IMR-90 (cell line): ENCODE data around the gene LILRA6. TPM values are rescaled to one million over a fixed set of nuclear protein-coding genes. Genes with fewer than 3 reads are reported as not detected.

Source experiments
- ATAC-seq: fragments of 200-7000 bp; cut with Tn5 transposase; 2 replicates; pipeline ENCODE4 v1.9.1; 2020; ENCODE audit warnings: low read depth, mild to moderate bottlenecking, moderate library complexity
- BruUV-seq: library from RNA; stranded (reverse); fragments of 400-500 nt; replicated peaks from 2 replicates; lab custom pipeline; 2021; lab: Mats Ljungman, UMichigan
- CTCF ChIA-PET: fragments of 300-600 bp; formaldehyde crosslinking; extraction: SDS; loops from one replicate; lab custom pipeline; 2021; ENCODE audit warnings: antibody characterized with exemption; lab: Yijun Ruan, JAX
- POLR2A ChIA-PET: fragments of 300-600 bp; sonication (Branson Sonifier 250); formaldehyde crosslinking; loops from one replicate; lab custom pipeline; 2022; ENCODE audit warnings: antibody characterized with exemption; ENCODE audit not compliant: unreplicated experiment; lab: Charles Lee
- DNase-seq: peaks from one replicate; pipeline ENCODE4 v3.0.0; 2013
- H2AFZ ChIP-seq: replicated peaks from 2 replicates; pipeline ENCODE3; 2013; ENCODE audit warnings: low read length, mild to moderate bottlenecking; ENCODE audit not compliant: poor library complexity
- H2AK5ac ChIP-seq: 2 replicates; pipeline ENCODE4 v1.6.1; 2013; ENCODE audit warnings: low read depth, low read length, inconsistent platforms
- H2AK9ac ChIP-seq: replicated peaks from 2 replicates; pipeline ENCODE3; 2013; ENCODE audit warnings: mild to moderate bottlenecking, low read depth, low read length, moderate library complexity; ENCODE audit not compliant: poor library complexity
- H2BK120ac ChIP-seq: 2 replicates; pipeline ENCODE4 v1.6.1; 2013; ENCODE audit warnings: low read depth, low read length, inconsistent platforms
- H2BK15ac ChIP-seq: 3 replicates; pipeline ENCODE4 v1.6.1; 2013; ENCODE audit warnings: low read depth, low read length, inconsistent platforms
- H2BK20ac ChIP-seq: 2 replicates; pipeline ENCODE4 v1.6.1; 2013; ENCODE audit warnings: low read depth, mild to moderate bottlenecking, inconsistent platforms, low read length, moderate library complexity
- H2BK5ac ChIP-seq: 2 replicates; pipeline ENCODE4 v1.6.1; 2013; ENCODE audit warnings: mild to moderate bottlenecking, low read depth, low read length, inconsistent platforms; ENCODE audit not compliant: poor library complexity, severe bottlenecking
- H3K14ac ChIP-seq: replicated peaks from 2 replicates; pipeline ENCODE4 v1.6.1; 2013; ENCODE audit warnings: low read depth, low read length, inconsistent platforms
- H3K18ac ChIP-seq: 2 replicates; pipeline ENCODE4 v1.6.1; 2013; ENCODE audit warnings: low read depth, low read length, control low read depth
- H3K23ac ChIP-seq: 2 replicates; pipeline ENCODE4 v1.6.1; 2013; ENCODE audit warnings: low read depth, low read length, inconsistent platforms
- H3K27ac ChIP-seq: 2 replicates; pipeline ENCODE4 v1.5.1; 2013; ENCODE audit warnings: mild to moderate bottlenecking, control low read depth, low read length; ENCODE audit not compliant: insufficient read depth
- H3K27me3 ChIP-seq: 2 replicates; pipeline ENCODE4 v1.6.1; 2013; ENCODE audit warnings: low read length; ENCODE audit not compliant: control insufficient read depth, insufficient read depth
- H3K36me3 ChIP-seq: 2 replicates; pipeline ENCODE4 v1.6.1; 2013; ENCODE audit warnings: low read length, mixed read lengths; ENCODE audit not compliant: control insufficient read depth, insufficient read depth
- H3K4ac ChIP-seq: 2 replicates; pipeline ENCODE4 v1.6.1; 2013; ENCODE audit warnings: low read depth, low read length, inconsistent platforms
- H3K4me1 ChIP-seq: 2 replicates; pipeline ENCODE4 v1.6.1; 2013; ENCODE audit warnings: low read length, mixed read lengths; ENCODE audit not compliant: control insufficient read depth, insufficient read depth
- H3K4me2 ChIP-seq: 2 replicates; pipeline ENCODE4 v1.6.1; 2013; ENCODE audit warnings: low read depth, mild to moderate bottlenecking, control low read depth, low read length, moderate library complexity
- H3K4me3 ChIP-seq: 2 replicates; pipeline ENCODE4 v1.5.1; 2013; ENCODE audit warnings: low read depth, mild to moderate bottlenecking, control low read depth, low read length, moderate library complexity; ENCODE audit not compliant: insufficient read depth
- H3K56ac ChIP-seq: 2 replicates; pipeline ENCODE4 v1.6.1; 2013; ENCODE audit warnings: low read length, inconsistent platforms; ENCODE audit not compliant: insufficient read depth; ENCODE audit errors: extremely low read depth
- H3K79me1 ChIP-seq, 2 experiments: 2 replicates each; pipeline ENCODE4 v1.6.1; 2013; ENCODE audit warnings: low read length in 2 of 2, inconsistent platforms in 1 of 2, low read depth in 1 of 2
- H3K9ac ChIP-seq: 2 replicates; pipeline ENCODE4 v1.6.1; 2013; ENCODE audit warnings: low read depth, low read length, control low read depth
- H3K9me1 ChIP-seq: 2 replicates; pipeline ENCODE4 v1.6.1; 2013; ENCODE audit warnings: low read length, inconsistent platforms; ENCODE audit not compliant: insufficient read depth
- H3K9me3 ChIP-seq: 2 replicates; pipeline ENCODE4 v1.6.1; 2013; ENCODE audit warnings: low read length; ENCODE audit not compliant: control insufficient read depth, insufficient read depth
- H4K20me1 ChIP-seq: 2 replicates; pipeline ENCODE4 v1.6.1; 2013; ENCODE audit warnings: low read length, inconsistent platforms; ENCODE audit not compliant: insufficient read depth
- H4K5ac ChIP-seq: 2 replicates; pipeline ENCODE4 v1.6.1; 2013; ENCODE audit warnings: mild to moderate bottlenecking, low read depth, low read length, control low read depth
- H4K8ac ChIP-seq, 2 experiments: 2 replicates each; pipeline ENCODE4 v1.6.1; 2013; ENCODE audit warnings: low read depth in 2 of 2, low read length in 2 of 2, control low read depth in 1 of 2, inconsistent platforms in 1 of 2
- H4K91ac ChIP-seq: 2 replicates; pipeline ENCODE4 v1.6.1; 2013; ENCODE audit warnings: low read depth, low read length, inconsistent platforms; ENCODE audit not compliant: insufficient read depth
- BHLHE40 ChIP-seq: fragments of 150-350 bp; IDR thresholded peaks from 2 replicates; pipeline ENCODE4 v1.6.1; 2016; ENCODE audit warnings: mild to moderate bottlenecking, low read depth, low read length
- CEBPB ChIP-seq: IDR thresholded peaks from 2 replicates; pipeline ENCODE4 v1.6.1; 2012; ENCODE audit warnings: low read depth, low read length, improper control_type of control experiment
- CHD1 ChIP-seq: IDR thresholded peaks from 2 replicates; pipeline ENCODE4 v1.6.1; 2012; ENCODE audit warnings: low read depth, low read length, improper control_type of control experiment
- FOS ChIP-seq: fragments of 150-350 bp; IDR thresholded peaks from 2 replicates; pipeline ENCODE4 v1.6.1; 2016; ENCODE audit warnings: low read depth, low read length
- MAZ ChIP-seq: IDR thresholded peaks from 2 replicates; pipeline ENCODE4 v1.6.1; 2012; ENCODE audit warnings: low read depth, mild to moderate bottlenecking, low read length, improper control_type of control experiment, moderate library complexity, borderline replicate concordance
- RAD21 ChIP-seq: IDR thresholded peaks from 2 replicates; pipeline ENCODE4 v1.6.1; 2012; ENCODE audit warnings: low read length, improper control_type of control experiment
- RFX5 ChIP-seq: IDR thresholded peaks from 2 replicates; pipeline ENCODE4 v1.8.0; 2012; ENCODE audit warnings: low read depth, mild to moderate bottlenecking, low read length, moderate library complexity
- WGBS, 2 experiments: methylation state at CpG; one replicate each; pipeline versions ENCODE4 v1.1.5 to v1.1.7; 2013; ENCODE audit warnings: missing lambda C conversion rate in 2 of 2; ENCODE audit not compliant: insufficient read length in 1 of 2; ENCODE audit errors: extremely low coverage in 2 of 2; 5-methylcytosine and 5-hydroxymethylcytosine counted together
- dilution Hi-C: fragments of 300-500 bp; cut with HindIII; formaldehyde crosslinking; loops from one replicate; pipeline ENCODE4 v1.14.3; 2018; ENCODE audit warnings: low sequenced_read_pairs; ENCODE audit not compliant: unreplicated experiment
- in situ Hi-C: fragments of 300-500 bp; cut with MboI; formaldehyde crosslinking; loops from 3 replicates; pipeline ENCODE4 v1.14.3; 2019; ENCODE audit warnings: low sequenced_read_pairs, inconsistent platforms, mixed read lengths
- intact Hi-C: fragments of 100-400 bp; cut with micrococcal nuclease; formaldehyde crosslinking; loops from 2 replicates; pipeline ENCODE4 v1.10.0; 2022
- polyA plus RNA-seq, 3 experiments: library from polyadenylated mRNA; depleted of rRNA; stranded (reverse); fragments of >200 nt; gene quantifications; 2 replicates each; pipeline ENCODE4 v1.2.3, GENCODE V29; 2012; ENCODE audit warnings: low replicate concordance in 1 of 3
- total RNA-seq: library from RNA; depleted of rRNA; stranded (reverse); fragments of >200 nt; gene quantifications from 2 replicates; pipeline ENCODE4 v1.2.3, GENCODE V29; 2012
- TF ChIP-seq, protein P1 (sequence below): fragments of 150-350 bp; IDR thresholded peaks from 2 replicates; pipeline ENCODE4 v1.6.1; 2017; ENCODE audit warnings: mild to moderate bottlenecking, antibody characterized with exemption, low read length, low read depth
- TF ChIP-seq, protein P2 (sequence below): conservative IDR thresholded peaks from 2 replicates; pipeline ENCODE4 v1.5.1; 2012; ENCODE audit warnings: mild to moderate bottlenecking, low read depth, low read length, improper control_type of control experiment
- TF ChIP-seq, protein P3 (sequence below): fragments of 150-350 bp; IDR thresholded peaks from 2 replicates; pipeline ENCODE4 v1.6.1; 2016; ENCODE audit warnings: low read depth, mild to moderate bottlenecking, low read length, moderate library complexity, borderline replicate concordance

The LILRA6 gene
- total and polyA plus RNA-seq, 2 of the 4 experiments (the other 2 are of a cell fraction), result not detected

DNA sequence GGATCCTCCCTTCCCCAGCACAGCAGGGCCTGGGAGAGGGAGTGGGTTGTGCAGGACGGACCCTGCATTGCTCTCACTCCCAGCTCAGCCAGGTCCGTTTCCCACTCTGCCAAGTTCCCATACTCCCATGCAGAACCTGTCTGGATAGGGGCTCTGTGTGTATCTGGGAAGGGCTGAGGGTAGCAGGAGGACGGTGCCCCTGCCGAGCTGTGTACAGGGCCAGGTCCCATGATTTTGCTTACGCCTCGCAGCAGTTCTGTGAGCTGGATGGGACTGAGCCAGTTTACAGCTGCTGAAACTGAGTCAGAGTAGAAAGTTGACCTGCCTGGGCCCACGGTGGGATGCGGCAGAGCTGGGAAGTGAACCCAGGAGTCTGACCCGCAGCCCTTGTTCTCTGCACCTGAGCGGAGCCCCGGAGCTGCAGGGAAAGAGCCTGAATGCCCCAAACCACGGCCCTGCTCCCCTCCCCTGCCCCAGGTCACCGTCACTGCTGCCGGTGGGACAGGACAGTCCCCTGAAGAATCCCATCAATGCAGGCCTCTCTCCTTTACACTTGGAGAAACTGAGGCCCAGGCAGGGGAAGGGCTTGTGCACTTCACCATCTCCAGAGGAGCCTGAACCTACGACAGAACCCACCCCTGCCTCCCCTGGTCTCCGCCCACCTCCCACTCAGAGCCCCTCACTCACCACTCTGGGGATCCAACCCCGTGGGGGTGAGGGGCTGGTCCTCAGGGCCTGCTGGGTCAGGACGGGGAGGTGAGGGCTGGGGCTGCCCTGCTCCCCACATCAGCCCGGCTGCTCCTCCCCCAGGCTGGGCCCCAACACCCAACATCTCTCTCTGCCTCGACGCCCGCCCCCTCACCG, 11.0 kb upstream of the LILRA6 start:
- no peak overlapping the region for H4K8ac ChIP-seq
- H3K9me3 ChIP-seq, result no peaks in the 10 kb centered on the region
- H2BK120ac ChIP-seq, result no peak overlapping the region
- TF ChIP-seq RAD21 (no peak), MAZ (no peak), RFX5 (no peak), CEBPB (no peak), BHLHE40 (no peak), FOS (no peak), CHD1 (no peak)
- TF ChIP-seq, protein P1, sequence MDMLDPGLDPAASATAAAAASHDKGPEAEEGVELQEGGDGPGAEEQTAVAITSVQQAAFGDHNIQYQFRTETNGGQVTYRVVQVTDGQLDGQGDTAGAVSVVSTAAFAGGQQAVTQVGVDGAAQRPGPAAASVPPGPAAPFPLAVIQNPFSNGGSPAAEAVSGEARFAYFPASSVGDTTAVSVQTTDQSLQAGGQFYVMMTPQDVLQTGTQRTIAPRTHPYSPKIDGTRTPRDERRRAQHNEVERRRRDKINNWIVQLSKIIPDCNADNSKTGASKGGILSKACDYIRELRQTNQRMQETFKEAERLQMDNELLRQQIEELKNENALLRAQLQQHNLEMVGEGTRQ, result no peak
- TF ChIP-seq, protein P2, sequence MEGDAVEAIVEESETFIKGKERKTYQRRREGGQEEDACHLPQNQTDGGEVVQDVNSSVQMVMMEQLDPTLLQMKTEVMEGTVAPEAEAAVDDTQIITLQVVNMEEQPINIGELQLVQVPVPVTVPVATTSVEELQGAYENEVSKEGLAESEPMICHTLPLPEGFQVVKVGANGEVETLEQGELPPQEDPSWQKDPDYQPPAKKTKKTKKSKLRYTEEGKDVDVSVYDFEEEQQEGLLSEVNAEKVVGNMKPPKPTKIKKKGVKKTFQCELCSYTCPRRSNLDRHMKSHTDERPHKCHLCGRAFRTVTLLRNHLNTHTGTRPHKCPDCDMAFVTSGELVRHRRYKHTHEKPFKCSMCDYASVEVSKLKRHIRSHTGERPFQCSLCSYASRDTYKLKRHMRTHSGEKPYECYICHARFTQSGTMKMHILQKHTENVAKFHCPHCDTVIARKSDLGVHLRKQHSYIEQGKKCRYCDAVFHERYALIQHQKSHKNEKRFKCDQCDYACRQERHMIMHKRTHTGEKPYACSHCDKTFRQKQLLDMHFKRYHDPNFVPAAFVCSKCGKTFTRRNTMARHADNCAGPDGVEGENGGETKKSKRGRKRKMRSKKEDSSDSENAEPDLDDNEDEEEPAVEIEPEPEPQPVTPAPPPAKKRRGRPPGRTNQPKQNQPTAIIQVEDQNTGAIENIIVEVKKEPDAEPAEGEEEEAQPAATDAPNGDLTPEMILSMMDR, result no peak
- TF ChIP-seq, protein P3, sequence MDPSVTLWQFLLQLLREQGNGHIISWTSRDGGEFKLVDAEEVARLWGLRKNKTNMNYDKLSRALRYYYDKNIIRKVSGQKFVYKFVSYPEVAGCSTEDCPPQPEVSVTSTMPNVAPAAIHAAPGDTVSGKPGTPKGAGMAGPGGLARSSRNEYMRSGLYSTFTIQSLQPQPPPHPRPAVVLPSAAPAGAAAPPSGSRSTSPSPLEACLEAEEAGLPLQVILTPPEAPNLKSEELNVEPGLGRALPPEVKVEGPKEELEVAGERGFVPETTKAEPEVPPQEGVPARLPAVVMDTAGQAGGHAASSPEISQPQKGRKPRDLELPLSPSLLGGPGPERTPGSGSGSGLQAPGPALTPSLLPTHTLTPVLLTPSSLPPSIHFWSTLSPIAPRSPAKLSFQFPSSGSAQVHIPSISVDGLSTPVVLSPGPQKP, result no peak
- dilution Hi-C loops, result no loop called here
- H2AFZ ChIP-seq, result no peak overlapping the region
- no peak overlapping the region for H2AK9ac ChIP-seq
- no peak for DNase-seq
- intact Hi-C loops, result no loop called here
- H3K4me2 ChIP-seq, result no peak overlapping the region
- no peaks in the 10 kb centered on the region for H3K79me1 ChIP-seq
- no peak overlapping the region for H3K23ac ChIP-seq
- ChIA-PET POLR2A (no interaction called here), CTCF (no interaction called here)
- no peaks in the 10 kb centered on the region for H4K20me1 ChIP-seq
- H3K9ac ChIP-seq, result no peak overlapping the region
- no peak overlapping the region for H2AK5ac ChIP-seq
- H2BK15ac ChIP-seq, result no peak overlapping the region
- H3K4ac ChIP-seq, result no peak overlapping the region
- no peak overlapping the region for H2BK20ac ChIP-seq
- no peak for ATAC-seq
- BruUV-seq, result no TSS peak
- H4K91ac ChIP-seq, result no peak overlapping the region
- no peak overlapping the region for H2BK5ac ChIP-seq
- no peak overlapping the region for H4K5ac ChIP-seq
- H3K27ac ChIP-seq, result no peak overlapping the region
- H3K27me3 ChIP-seq, result peaks cover 17% of the 10 kb centered on the region
- H3K4me1 ChIP-seq, result no peaks in the 10 kb centered on the region
- H3K9me1 ChIP-seq, result no peaks in the 10 kb centered on the region
- H3K14ac ChIP-seq, result no peak overlapping the region
- H3K4me3 ChIP-seq, result no peak overlapping the region
- in situ Hi-C loops, result no loop called here
- 63% methylated on average over 4 of the region's 23 CpGs; no CpG with 5 or more reads in 1 of the 2 experiments for WGBS, 2 experiments
- H3K56ac ChIP-seq, result no peak overlapping the region
- H3K18ac ChIP-seq, result no peak overlapping the region
- H3K36me3 ChIP-seq, result no peaks in the 10 kb centered on the region
